NB4 (cell line): Measurements from ENCODE around the gene EIF1.
"Not testable (repeated sequence)": the region's sequence is repeated elsewhere in the genome, so short reads cannot be mapped to it uniquely, and the experiment has no call there.

Source experiments
- DNase-seq: peaks from one replicate; pipeline ENCODE4 v3.0.0; 2010; ENCODE audit warnings: low read depth
- H3K4me3 ChIP-seq: one replicate; pipeline ENCODE4 v1.5.1; 2011; ENCODE audit warnings: mild to moderate bottlenecking, low read depth, low read length, moderate library complexity
- MYC ChIP-seq: IDR thresholded peaks from 2 replicates; pipeline ENCODE4 v1.6.1; 2011; ENCODE audit warnings: low read depth, low read length
- POLR2A ChIP-seq: IDR thresholded peaks from 2 replicates; pipeline ENCODE4 v1.6.1; 2011; ENCODE audit warnings: mild to moderate bottlenecking; ENCODE audit not compliant: insufficient read length; ENCODE audit errors: extremely low read depth
- TF ChIP-seq, protein P1 (sequence below): IDR thresholded peaks from one replicate; pipeline ENCODE4 v1.5.1; 2012; ENCODE audit warnings: low read depth, low read length
- TF ChIP-seq, protein P2 (sequence below): IDR thresholded peaks from 2 replicates; pipeline ENCODE4 v1.6.1; 2011; ENCODE audit warnings: low read depth, low read length

EIF1 gene

DNA sequence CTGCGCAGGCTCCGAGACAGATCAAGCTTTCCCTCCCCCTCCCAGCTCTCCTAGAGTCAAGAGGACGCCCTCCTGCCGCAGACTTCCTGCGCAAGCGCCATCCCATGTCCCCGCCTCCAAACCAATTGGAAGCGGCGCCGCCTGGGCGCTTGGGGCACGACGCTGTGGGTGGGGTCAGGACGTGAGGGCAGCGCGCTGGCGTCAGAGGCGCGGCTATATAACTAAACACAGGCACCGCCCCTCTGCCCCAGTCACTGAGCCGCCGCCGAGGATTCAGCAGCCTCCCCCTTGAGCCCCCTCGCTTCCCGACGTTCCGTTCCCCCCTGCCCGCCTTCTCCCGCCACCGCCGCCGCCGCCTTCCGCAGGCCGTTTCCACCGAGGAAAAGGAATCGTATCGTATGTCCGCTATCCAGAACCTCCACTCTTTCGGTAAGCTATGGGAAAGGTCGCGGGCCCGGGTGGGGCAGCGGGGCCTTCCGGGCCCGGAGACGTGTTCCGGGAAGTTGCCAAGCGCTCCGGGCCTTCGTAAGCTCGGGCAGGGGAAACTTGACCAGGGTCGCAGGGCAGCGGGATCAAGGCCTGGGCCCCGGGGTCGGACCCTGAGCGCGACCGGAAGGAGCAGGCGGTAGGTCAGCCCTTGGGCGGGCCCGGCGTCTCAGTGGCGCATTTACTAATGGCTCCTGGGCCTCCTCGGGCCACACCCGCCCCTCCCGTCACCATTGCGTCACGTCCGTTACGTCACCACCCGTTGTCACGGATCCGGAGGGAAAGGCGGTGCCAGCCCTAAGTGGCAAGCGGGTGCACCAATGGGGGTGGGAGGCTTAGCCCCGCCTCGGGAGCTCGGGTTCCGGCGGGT is at the start of gene EIF1:
Gene EIF1, plus strand, starts transcription at position 245 of the 856 bp plus-strand sequence. Its CDS starts 154 bp downstream, at position 399.
- TF ChIP-seq, protein P1, sequence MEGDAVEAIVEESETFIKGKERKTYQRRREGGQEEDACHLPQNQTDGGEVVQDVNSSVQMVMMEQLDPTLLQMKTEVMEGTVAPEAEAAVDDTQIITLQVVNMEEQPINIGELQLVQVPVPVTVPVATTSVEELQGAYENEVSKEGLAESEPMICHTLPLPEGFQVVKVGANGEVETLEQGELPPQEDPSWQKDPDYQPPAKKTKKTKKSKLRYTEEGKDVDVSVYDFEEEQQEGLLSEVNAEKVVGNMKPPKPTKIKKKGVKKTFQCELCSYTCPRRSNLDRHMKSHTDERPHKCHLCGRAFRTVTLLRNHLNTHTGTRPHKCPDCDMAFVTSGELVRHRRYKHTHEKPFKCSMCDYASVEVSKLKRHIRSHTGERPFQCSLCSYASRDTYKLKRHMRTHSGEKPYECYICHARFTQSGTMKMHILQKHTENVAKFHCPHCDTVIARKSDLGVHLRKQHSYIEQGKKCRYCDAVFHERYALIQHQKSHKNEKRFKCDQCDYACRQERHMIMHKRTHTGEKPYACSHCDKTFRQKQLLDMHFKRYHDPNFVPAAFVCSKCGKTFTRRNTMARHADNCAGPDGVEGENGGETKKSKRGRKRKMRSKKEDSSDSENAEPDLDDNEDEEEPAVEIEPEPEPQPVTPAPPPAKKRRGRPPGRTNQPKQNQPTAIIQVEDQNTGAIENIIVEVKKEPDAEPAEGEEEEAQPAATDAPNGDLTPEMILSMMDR = no peak
- TF ChIP-seq MYC (peak; percentile 85; the same call in 1 of the 2 replicates), POLR2A (peak; percentile 97)
- TF ChIP-seq, protein P2, sequence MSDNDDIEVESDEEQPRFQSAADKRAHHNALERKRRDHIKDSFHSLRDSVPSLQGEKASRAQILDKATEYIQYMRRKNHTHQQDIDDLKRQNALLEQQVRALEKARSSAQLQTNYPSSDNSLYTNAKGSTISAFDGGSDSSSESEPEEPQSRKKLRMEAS = peak; percentile 68
- DNase-seq = peak; percentile 99
- H3K4me3 ChIP-seq = peak within 1 kb of the TSS; percentile 96

GRCh38 chr17:41638941-41639340 is 49.7 kb upstream of the EIF1 start:
- no peak for TF ChIP-seq POLR2A
- TF ChIP-seq, protein P1 = no peak
- DNase-seq = no peak
- no peak overlapping the region for H3K4me3 ChIP-seq

DNA sequence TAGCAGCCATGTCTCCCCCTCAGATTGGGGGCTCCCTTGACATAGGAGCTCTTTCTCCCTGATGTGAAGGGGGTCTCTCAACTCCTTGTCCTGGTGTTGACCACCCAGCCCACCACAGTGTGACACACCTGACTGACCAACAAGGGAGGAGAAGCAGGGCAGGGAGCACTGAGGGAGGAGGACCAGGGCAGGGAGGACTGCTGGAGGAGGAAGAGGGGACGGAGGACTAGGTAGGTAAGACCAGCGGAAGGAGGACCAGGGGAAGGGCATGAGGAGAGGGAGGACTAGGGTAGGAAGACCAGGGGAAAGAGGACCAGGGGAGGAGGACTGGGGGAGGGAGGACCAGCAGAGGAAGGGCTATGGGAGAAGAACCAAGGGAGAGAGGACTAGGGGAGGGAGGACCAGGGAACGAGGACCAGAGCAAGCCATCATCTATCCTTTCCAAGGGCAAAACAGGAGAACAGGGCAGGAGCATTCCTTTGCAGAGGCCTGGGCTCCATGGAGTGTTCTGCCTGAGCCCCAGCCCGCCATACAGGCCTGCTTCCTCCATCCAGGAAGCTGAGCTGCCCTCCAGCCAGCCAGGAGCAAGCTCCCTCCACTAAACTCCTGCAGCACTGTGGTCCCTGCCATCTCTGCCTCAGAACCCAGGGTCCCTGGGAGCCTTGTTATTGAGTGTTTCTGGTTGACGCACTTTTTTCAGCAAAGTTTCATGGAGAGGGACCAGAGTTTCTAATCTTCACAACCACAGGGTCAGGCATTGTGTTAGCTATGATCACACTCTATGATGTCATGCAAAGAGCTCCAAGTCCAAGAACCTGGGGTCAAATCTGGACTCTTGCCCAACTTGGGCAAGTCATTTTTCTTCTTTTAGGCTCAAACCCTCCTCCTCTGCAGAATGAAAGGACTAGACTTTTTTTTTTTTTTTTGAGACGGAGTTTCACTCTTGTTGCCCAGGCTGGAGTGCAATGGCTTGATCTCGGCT is 48.9 kb upstream of the EIF1 start:
- TF ChIP-seq, protein P2 = no peak
- TF ChIP-seq, protein P1 = no peak
- TF ChIP-seq POLR2A = no peak
- TF ChIP-seq MYC = no peak
- no peak for DNase-seq
- H3K4me3 ChIP-seq = no peak overlapping the region

DNA sequence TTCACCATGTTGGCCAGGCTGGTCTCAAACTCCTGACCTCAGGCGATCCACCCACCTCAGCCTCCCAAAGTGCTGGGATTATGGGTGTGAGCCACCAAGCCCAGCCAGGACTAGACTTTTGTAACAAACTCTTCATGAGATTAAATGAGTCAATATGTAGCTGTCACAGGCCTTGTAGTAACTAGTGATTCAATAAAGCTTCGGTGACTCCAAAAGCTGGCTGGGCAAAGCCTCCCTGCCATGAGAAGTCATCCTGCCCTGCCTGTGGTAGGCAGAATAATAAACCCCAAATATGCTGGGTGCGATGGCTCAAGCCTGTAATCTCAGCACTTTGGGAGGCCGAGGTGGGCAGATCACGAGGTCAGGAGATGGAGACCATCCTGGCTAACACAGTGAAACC is 48.1 kb upstream of the EIF1 start:
- not testable (repeated sequence) for DNase-seq, H3K4me3 ChIP-seq

GRCh38 chr17:41642252-41643156 is 46.2 kb upstream of the EIF1 start:
- no peak for DNase-seq
- TF ChIP-seq, protein P1 = no peak
- TF ChIP-seq POLR2A (no peak), MYC (no peak)
- TF ChIP-seq, protein P2 = no peak
- H3K4me3 ChIP-seq = no peak overlapping the region
